HepG2 (cell line): ENCODE measurements around the gene RPLP2. TPM values are rescaled to one million over a fixed set of nuclear protein-coding genes. Genes with fewer than 3 reads are reported as not detected.

Source experiments
- ATF2 ChIP-seq: sonication (generic); formaldehyde crosslinking; IDR thresholded peaks from 2 replicates; pipeline ENCODE4 v1.4.0; 2020; ENCODE audit warnings: missing genetic modification reagents
- HNF1A ChIP-seq, 2 experiments: sonication (generic) in 1 of 2; formaldehyde crosslinking in 1 of 2; IDR thresholded peaks; 2 replicates each; pipeline versions ENCODE4 v1.4.0 to v1.6.1; 2016 to 2020; ENCODE audit warnings: borderline replicate concordance in 1 of 2, low read depth in 1 of 2, mild to moderate bottlenecking in 1 of 2, missing genetic modification reagents in 1 of 2
- HOXA9 ChIP-seq: sonication (generic); formaldehyde crosslinking; IDR thresholded peaks from 2 replicates; pipeline ENCODE4 v1.8.1; 2022; ENCODE audit warnings: missing genetic modification reagents, mild to moderate bottlenecking, moderate library complexity, borderline replicate concordance
- ZNF10 ChIP-seq: sonication (generic); formaldehyde crosslinking; IDR thresholded peaks from 2 replicates; pipeline ENCODE4 v1.4.0; 2020; ENCODE audit warnings: mild to moderate bottlenecking, low read depth, missing genetic modification reagents, borderline replicate concordance
- ZNF318 ChIP-seq: sonication (generic); formaldehyde crosslinking; IDR thresholded peaks from 2 replicates; pipeline ENCODE4 v1.4.0; 2020; ENCODE audit warnings: mild to moderate bottlenecking, missing genetic modification reagents
- ZNF792 ChIP-seq: IDR thresholded peaks from 2 replicates; pipeline ENCODE4 v1.6.1; 2016
- ZNF891 ChIP-seq: sonication (generic); formaldehyde crosslinking; IDR thresholded peaks from 2 replicates; pipeline ENCODE4 v1.5.0; 2020; ENCODE audit warnings: mild to moderate bottlenecking, missing genetic modification reagents
- polyA plus RNA-seq, 8 experiments: library from polyadenylated mRNA; depleted of rRNA in 3 of 8; stranded (reverse) in 7 of 8; unstranded in 1 of 8; fragments of >200 nt; fragmentation: Illumina TruSeq in 4 of 8; extraction: Trizol in 4 of 8; gene quantifications; 2 replicates each; pipeline versions ENCODE4 v1.2.1 to v1.2.3, GENCODE V29; 2011 to 2016; ENCODE audit warnings: low read depth in 4 of 8, missing spikeins in 1 of 8, mixed read lengths in 1 of 8; ENCODE audit not compliant: insufficient read depth in 1 of 8
- total RNA-seq, 5 experiments: library from RNA; depleted of rRNA; stranded (reverse); fragments of >200 nt; fragmentation: Illumina TruSeq; extraction: Trizol; gene quantifications; 2 replicates each; pipeline ENCODE4 v1.2.3, GENCODE V29; 2016; ENCODE audit warnings: low read depth in 1 of 5
- TF ChIP-seq, protein P1 (sequence below): sonication (generic); formaldehyde crosslinking; IDR thresholded peaks from 2 replicates; pipeline ENCODE4 v1.4.0; 2020; ENCODE audit warnings: missing genetic modification reagents; ENCODE audit errors: not compliant biosample characterization
- TF ChIP-seq, protein P2 (sequence below): sonication (generic); formaldehyde crosslinking; IDR thresholded peaks from 2 replicates; pipeline ENCODE4 v1.8.0; 2022; ENCODE audit warnings: mild to moderate bottlenecking, missing genetic modification reagents

Gene RPLP2
- total and polyA plus RNA-seq, 2 of the 13 experiments (the other 11 are each of a cell fraction or from before 2014, with no cell fraction given), result 978 to 2,106 TPM

DNA sequence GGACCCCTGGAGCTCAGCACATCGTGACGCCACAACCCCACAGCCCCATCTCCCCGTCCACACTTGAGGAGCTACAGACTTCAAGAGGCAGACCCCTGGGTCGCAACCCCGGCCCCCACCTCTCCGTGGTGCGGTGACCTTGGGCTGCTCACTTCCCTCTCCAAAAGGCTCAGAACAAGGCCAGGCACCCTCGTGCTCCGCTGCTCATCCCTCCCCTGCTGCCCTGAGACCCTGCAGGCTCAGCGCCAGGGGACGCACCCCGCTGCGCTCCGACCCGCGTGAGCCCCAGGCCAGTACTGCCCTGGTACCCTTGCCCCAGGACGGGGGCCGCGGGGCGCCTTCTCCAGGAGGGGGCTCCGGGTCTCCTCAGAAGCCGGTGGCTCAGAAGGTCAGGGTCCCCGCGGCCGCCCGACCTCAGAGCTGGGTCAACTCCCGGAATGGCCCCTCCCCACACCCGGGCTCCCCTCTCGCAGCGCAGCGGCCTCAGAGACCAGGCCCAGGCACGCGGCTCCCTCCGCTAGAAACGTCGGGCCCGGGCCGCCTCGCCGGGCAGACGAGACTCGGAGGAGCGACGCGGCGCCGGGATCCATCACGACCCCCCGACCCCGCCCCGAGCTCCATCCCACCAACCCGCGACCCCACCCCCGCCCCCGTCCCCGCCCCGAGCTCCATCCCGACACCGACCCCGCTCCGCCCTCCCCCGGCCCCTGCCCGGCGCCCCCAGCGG lies 33.0 kb upstream of the RPLP2 start (continued):
- no peak for TF ChIP-seq ZNF318 (CRISPR knock-in tag)
- TF ChIP-seq HOXA9 (CRISPR knock-in tag), result no peak
- no peak for TF ChIP-seq ATF2 (CRISPR knock-in tag)
- no peak for TF ChIP-seq ZNF792 (CRISPR knock-in tag)
- no peak for TF ChIP-seq HNF1A (IDR thresholded peaks at IDR 0.05; ENCODE audit: low read depth)
- TF ChIP-seq HNF1A (CRISPR knock-in tag; IDR thresholded peaks at IDR 0.05; ENCODE audit: borderline replicate concordance), result no peak
- TF ChIP-seq ZNF10 (CRISPR knock-in tag), result no peak
- TF ChIP-seq, protein P1, sequence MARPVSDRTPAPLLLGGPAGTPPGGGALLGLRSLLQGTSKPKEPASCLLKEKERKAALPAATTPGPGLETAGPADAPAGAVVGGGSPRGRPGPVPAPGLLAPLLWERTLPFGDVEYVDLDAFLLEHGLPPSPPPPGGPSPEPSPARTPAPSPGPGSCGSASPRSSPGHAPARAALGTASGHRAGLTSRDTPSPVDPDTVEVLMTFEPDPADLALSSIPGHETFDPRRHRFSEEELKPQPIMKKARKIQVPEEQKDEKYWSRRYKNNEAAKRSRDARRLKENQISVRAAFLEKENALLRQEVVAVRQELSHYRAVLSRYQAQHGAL (CRISPR knock-in tag), result no peak
- TF ChIP-seq, protein P2, sequence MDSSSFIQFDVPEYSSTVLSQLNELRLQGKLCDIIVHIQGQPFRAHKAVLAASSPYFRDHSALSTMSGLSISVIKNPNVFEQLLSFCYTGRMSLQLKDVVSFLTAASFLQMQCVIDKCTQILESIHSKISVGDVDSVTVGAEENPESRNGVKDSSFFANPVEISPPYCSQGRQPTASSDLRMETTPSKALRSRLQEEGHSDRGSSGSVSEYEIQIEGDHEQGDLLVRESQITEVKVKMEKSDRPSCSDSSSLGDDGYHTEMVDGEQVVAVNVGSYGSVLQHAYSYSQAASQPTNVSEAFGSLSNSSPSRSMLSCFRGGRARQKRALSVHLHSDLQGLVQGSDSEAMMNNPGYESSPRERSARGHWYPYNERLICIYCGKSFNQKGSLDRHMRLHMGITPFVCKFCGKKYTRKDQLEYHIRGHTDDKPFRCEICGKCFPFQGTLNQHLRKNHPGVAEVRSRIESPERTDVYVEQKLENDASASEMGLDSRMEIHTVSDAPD (CRISPR knock-in tag), result no peak
- TF ChIP-seq ZNF891 (CRISPR knock-in tag), result no peak; the same call in 1 of the 2 replicates
